ENCODE measurements around the gene SPIRE1. TPM values are rescaled to one million over a fixed set of nuclear protein-coding genes. Genes with fewer than 3 reads are reported as not detected.

SPIRE1 gene
- total RNA-seq, 1 donor from 2014 or later = 20.7 TPM

- DNase-seq (ENCODE audit: low read depth) = no peak
- H3K4me3 ChIP-seq (ENCODE audit: low read depth, low read length) = no peak overlapping the region
- TF ChIP-seq CTCF (conservative IDR thresholded peaks at IDR 0.05; ENCODE audit: low read depth, low read length) = peak; percentile 92
These were observed 2.1 kb upstream of the SPIRE1 start for GRCh38 chr18:12659904-12660605.

DNA sequence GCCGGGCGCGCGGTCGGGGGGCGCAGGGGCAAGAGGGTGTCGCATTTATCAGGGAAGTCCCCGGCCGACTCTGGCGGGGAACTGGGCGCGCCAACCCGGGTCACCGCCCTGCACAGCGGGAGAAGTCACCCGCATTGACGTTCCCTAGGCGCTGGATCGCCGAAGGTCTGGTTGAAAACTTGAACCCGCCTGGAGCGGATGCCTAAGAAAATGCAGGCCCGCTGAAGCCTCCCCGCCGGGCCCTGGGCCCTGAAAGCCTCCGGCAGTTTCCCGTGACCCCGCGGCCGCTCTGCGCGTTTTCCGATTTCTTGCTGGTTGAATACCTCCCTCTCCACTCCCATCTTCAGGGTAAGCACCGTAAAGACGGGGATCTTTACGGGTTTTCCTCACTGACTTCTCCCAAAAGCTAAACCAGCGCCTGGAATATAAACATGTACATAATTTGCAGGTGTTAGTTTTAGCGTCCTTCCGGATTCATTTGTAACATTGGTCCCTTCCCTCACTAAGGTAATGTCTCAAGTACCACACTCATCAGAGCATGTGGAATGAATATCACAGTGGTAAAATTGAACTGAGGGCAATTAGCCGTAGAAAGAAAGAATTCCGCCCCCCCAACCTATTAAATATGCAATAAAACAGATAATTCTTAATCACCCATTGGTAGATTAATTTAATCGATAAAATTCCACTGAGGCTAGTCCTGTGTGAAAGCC, 675 bp upstream of the SPIRE1 start:
- peak overlapping the region; percentile 71 for H3K4me3 ChIP-seq (ENCODE audit: low read depth, low read length)
- no peak for DNase-seq (ENCODE audit: low read depth)
- no peak for TF ChIP-seq CTCF (conservative IDR thresholded peaks at IDR 0.05; ENCODE audit: low read depth, low read length)

DNA sequence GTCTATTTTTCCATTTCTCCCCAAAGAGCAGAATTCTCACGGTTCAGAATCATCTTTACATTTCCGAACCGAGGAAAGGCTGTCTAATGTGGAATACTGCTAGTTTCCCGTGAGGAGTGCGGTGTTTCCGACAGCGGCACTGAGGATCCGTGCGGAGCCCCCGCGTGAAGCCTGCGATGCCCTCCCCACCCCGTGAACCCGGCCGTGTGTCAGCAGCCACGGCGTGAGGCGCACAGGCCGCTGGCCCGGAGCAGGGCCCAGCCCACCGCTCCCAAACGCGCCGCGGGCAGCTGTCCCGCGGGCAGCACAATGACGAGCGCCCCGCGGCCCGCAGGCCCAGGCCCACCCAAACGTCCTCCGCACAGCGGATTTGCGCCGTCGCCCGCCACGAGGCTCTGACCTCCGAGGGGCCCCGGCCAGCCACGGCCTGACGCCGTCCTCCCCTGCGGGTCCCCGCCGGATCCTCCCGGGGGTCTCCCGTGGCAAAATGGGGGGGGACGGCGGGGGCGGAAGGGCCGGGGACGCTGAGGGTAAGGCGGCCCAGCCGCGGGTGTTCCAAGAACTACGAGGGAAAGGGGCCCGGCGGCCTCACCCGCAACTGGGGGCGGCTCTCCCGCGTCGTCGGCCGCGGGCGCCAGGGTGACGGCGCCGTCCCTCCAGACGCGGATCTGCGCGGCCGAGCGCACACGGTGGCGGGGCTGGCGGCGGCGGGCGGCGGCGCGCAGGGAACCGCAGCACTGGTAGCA, 796 bp downstream of the SPIRE1 start:
- no peak for DNase-seq (ENCODE audit: low read depth)
- TF ChIP-seq CTCF (conservative IDR thresholded peaks at IDR 0.05; ENCODE audit: low read depth, low read length) = no peak
- H3K4me3 ChIP-seq (ENCODE audit: low read depth, low read length) = peak overlapping the region; percentile 71

DNA sequence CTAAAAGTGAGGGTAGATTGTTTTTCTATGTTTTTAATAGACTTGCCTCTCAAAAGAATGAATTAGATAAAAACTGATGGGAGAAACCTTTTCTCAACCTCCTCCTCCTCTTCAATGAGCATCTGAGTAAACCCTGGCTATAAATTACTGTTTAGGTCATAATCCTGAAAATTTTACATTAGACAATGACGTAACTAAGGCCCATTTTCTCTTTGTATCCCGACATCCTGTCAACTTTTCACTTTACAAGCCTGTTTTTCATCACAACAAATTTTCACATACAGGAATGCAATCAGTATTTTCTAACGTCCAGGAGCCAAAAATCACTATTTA, 1.3 kb downstream of the SPIRE1 start:
- no peak for DNase-seq (ENCODE audit: low read depth)
- H3K4me3 ChIP-seq (ENCODE audit: low read depth, low read length) = peak overlapping the region; percentile 71
- TF ChIP-seq CTCF (conservative IDR thresholded peaks at IDR 0.05; ENCODE audit: low read depth, low read length) = no peak

GRCh38 chr18:12654971-12655370, 2.9 kb downstream of the SPIRE1 start:
- TF ChIP-seq CTCF (conservative IDR thresholded peaks at IDR 0.05; ENCODE audit: low read depth, low read length) = no peak
- H3K4me3 ChIP-seq (ENCODE audit: low read depth, low read length) = no peak overlapping the region
- DNase-seq (ENCODE audit: low read depth) = no peak

DNA sequence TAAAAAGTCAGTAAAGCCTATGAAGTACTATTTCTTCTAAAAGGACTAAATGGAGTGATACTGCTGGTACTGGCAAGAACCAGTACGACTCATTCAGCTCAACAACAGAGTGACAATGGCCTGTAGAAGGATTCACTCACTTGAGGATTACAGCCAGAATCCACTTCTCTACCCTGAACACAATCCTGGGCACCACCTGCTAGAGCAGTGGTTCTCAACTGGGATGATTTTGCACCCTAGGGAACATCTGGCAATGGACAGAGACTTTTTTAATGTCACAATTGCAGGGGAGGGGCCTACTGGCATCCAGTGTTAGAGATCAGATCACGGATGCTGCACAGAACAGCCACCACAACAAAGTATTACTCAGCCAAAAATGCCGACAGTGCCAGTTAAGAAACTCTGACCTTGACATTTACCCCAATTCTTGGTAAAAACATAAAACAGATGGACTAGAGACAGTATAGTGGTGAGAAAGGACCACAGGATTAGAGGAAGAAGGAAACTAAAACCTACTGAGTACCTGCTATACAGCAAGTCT, 5.0 kb downstream of the SPIRE1 start:
- no peak for DNase-seq (ENCODE audit: low read depth)
- TF ChIP-seq CTCF (conservative IDR thresholded peaks at IDR 0.05; ENCODE audit: low read depth, low read length) = no peak
- no peak overlapping the region for H3K4me3 ChIP-seq (ENCODE audit: low read depth, low read length)

Measured in epithelial cell of proximal tubule (primary cell).